Lower leg skin (tissue), 4 donors: ENCODE data around the gene OR10J5. TPM values are rescaled to one million over a fixed set of nuclear protein-coding genes. Genes with fewer than 3 reads are reported as not detected.

Experiments
- DNase-seq, 2 donors: peaks; one replicate each; pipeline ENCODE4 v3.0.0-alpha.2; 2019; ENCODE audit warnings: low spot score in 2 of 2
- H3K4me3 ChIP-seq: fragments of 200-600 bp; sonication (generic); 2 replicates; pipeline ENCODE4 v1.5.1; 2017; ENCODE audit warnings: mild to moderate bottlenecking, low read depth; ENCODE audit not compliant: poor library complexity, severe bottlenecking
- POLR2A ChIP-seq, 2 donors: fragments of 450-650 bp; IDR thresholded peaks; one replicate each; pipeline ENCODE4 v1.6.1; 2016 to 2017; ENCODE audit warnings: antibody characterized with exemption in 2 of 2, mild to moderate bottlenecking in 1 of 2, moderate library complexity in 1 of 2
- WGBS, 2 donors: methylation state at CpG; one replicate each; pipeline ENCODE4 v1.1.5; 2018; 5-methylcytosine and 5-hydroxymethylcytosine counted together
- intact Hi-C: fragments of 100-400 bp; cut with DNase I; formaldehyde crosslinking; loops from one replicate; pipeline ENCODE4 v1.15.0; 2023; ENCODE audit warnings: low total_unique reads
- total RNA-seq, 4 donors: library from RNA; depleted of rRNA; stranded (reverse); fragments of >200 nt; gene quantifications; one replicate each; pipeline ENCODE4 v1.1.0, GENCODE V29; 2016
- TF ChIP-seq, protein P1 (sequence below), 3 donors: fragments of 450-650 bp; IDR thresholded peaks; one replicate each; pipeline ENCODE4 v1.5.1; 2016; ENCODE audit warnings: antibody characterized with exemption in 3 of 3, mild to moderate bottlenecking in 3 of 3, moderate library complexity in 2 of 3

Gene OR10J5, protein sequence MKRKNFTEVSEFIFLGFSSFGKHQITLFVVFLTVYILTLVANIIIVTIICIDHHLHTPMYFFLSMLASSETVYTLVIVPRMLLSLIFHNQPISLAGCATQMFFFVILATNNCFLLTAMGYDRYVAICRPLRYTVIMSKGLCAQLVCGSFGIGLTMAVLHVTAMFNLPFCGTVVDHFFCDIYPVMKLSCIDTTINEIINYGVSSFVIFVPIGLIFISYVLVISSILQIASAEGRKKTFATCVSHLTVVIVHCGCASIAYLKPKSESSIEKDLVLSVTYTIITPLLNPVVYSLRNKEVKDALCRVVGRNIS
- total RNA-seq, result not detected

DNA sequence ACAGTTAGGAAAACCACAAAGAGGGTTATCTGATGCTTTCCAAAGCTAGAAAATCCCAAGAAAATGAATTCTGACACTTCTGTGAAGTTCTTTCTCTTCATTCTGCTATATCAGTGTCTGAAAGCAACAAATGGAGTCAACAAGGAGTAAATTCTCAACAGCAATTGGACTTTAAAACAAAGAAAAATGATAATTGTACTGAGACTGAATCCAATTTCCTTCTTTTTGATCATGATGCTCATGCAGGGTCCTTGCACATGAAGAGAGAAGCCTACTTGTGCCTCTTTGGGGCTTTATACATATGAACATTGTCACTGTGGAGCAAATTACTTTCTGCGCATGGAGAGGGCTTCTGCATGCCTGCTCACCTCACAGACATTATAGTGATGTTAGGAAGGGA lies at the start of gene OR10J5:
OR10J5 (minus strand) TSS at position 101 of the 400 bp plus-strand sequence; CDS start at position 101, 0 bp downstream.
- no peak for DNase-seq
- H3K4me3 ChIP-seq, result no peak within 1 kb of the TSS
- TF ChIP-seq POLR2A (IDR thresholded peaks at IDR 0.05), result no peak
- TF ChIP-seq, protein P1, sequence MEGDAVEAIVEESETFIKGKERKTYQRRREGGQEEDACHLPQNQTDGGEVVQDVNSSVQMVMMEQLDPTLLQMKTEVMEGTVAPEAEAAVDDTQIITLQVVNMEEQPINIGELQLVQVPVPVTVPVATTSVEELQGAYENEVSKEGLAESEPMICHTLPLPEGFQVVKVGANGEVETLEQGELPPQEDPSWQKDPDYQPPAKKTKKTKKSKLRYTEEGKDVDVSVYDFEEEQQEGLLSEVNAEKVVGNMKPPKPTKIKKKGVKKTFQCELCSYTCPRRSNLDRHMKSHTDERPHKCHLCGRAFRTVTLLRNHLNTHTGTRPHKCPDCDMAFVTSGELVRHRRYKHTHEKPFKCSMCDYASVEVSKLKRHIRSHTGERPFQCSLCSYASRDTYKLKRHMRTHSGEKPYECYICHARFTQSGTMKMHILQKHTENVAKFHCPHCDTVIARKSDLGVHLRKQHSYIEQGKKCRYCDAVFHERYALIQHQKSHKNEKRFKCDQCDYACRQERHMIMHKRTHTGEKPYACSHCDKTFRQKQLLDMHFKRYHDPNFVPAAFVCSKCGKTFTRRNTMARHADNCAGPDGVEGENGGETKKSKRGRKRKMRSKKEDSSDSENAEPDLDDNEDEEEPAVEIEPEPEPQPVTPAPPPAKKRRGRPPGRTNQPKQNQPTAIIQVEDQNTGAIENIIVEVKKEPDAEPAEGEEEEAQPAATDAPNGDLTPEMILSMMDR (IDR thresholded peaks at IDR 0.05), result no peak
- intact Hi-C loops, result no loop called here
- 91 to 100% methylated on average over 1 of the region's 1 CpG for WGBS, 2 donors

DNA sequence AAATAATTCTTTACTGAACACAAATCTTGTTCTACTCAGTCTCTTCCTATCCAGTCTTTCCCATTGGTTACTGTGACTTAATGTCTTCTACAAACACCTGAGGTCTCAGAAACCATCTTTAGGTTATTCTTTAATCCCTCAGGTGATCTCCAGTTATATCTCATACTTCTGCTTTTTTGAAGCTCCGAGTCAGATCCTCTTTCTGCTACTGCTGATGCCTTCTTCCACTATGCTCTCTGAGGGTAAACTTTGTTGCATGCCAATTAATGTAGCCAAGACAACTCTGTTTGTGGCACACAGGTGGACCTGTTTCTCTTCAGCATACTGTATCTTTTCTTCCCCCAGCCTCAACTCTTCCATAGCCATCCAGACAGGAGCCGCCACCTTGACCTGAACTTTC lies 48.7 kb upstream of the OR10J5 start:
- DNase-seq, result no peak
- intact Hi-C loops, result no loop called here
- WGBS, 2 donors, result 82 to 85% methylated on average over 2 of the region's 2 CpGs
- TF ChIP-seq, protein P1 (IDR thresholded peaks at IDR 0.05), result no peak
- no peak for TF ChIP-seq POLR2A (IDR thresholded peaks at IDR 0.05)
- H3K4me3 ChIP-seq, result no peak overlapping the region

DNA sequence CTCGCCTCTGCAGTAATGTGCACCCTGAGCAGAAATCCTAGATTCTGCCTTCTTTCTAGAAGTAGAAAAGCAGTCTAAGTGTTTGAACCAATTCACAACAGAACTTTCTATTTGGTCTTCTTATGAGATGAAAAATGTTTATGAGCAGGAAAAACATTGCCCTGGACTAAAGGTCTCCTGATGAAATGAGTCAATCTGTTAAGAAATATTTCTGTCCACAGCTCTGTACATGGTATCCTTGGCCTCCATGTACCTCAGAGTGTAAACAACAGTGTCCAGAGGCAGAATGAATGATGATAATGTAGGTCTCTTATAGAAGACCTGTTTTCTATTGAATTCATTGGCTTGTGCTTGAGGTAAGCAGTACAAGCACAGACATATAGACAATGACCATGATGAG lies 45.6 kb upstream of the OR10J5 start:
- WGBS, 2 donors, result 76 to 93% methylated on average over 1 of the region's 1 CpG
- TF ChIP-seq, protein P1 (IDR thresholded peaks at IDR 0.05), result no peak
- no peak for TF ChIP-seq POLR2A (IDR thresholded peaks at IDR 0.05)
- H3K4me3 ChIP-seq, result no peak overlapping the region
- DNase-seq, result no peak
- intact Hi-C loops, result no loop called here

DNA sequence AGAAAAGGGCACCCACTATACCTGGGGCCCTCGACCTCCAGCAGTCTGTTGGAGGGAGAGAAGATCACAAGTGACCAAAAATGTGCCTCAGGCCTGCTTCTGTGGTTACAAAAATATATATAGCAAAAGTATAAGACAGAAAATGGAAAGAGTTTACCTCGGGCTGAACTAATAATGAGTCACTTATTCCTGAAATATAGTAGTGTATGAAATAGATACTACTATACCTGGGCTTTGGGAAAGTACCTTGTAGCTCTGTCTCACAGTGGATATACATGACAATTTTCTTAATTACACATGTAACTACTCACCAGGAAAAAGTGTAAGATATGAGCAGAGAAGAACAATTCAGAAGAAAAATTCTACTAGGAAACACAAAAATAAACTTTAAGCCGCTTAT lies 44.5 kb upstream of the OR10J5 start:
- no peak overlapping the region for H3K4me3 ChIP-seq
- WGBS, 2 donors, result 56 to 71% methylated on average over 3 of the region's 3 CpGs
- no peak for TF ChIP-seq POLR2A (IDR thresholded peaks at IDR 0.05)
- TF ChIP-seq, protein P1 (IDR thresholded peaks at IDR 0.05), result no peak
- DNase-seq, result no peak
- intact Hi-C loops, result no loop called here

DNA sequence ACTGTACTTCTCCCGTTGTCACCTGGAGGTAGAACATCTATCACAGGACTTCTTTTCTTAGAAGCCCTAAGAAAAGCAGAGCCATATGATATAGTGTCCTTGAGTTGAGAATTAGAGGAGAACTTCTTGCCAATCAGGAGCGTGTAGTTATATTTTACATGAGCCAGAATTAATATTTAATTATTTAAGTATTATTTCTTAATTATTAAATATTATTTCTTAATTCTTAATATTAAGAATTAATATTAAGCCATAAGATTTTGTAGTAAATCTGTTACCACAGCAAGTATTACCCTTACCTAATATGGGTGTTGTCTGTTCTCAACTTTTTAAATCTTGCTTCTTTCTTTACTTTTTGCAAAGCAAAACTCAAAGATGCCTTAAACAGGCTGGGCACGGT lies 41.6 kb upstream of the OR10J5 start:
- WGBS, 2 donors, result 90 to 92% methylated on average over 3 of the region's 3 CpGs
- intact Hi-C loops, result no loop called here
- no peak overlapping the region for H3K4me3 ChIP-seq
- TF ChIP-seq, protein P1 (IDR thresholded peaks at IDR 0.05), result no peak
- no peak for TF ChIP-seq POLR2A (IDR thresholded peaks at IDR 0.05)
- DNase-seq, result no peak

DNA sequence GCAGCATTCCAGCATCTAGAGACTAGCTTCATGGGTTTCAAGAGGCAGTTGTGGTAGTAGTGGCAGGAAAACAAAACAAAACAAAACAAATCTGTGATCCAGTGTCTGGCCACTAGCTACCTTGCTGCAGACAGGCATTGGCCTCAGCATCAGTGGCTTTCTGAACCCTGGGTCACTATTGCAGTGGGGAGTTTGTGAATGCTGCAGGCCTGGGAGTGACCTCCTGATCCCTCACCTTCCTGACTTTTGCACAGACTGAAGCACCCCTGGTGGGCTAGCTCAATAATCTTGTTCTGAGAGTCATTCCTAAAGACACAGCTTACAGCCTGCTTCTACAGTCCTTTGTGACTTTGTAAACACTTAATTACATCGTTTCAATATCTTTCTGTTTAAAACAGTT lies 26.9 kb upstream of the OR10J5 start:
- no peak overlapping the region for H3K4me3 ChIP-seq
- intact Hi-C loops, result no loop called here
- WGBS, 2 donors, result 29 to 37% methylated on average over 1 of the region's 1 CpG
- DNase-seq, result no peak
- TF ChIP-seq, protein P1 (IDR thresholded peaks at IDR 0.05), result no peak
- TF ChIP-seq POLR2A (IDR thresholded peaks at IDR 0.05), result no peak
